HepG2 (cell line): ENCODE data around the gene SLC25A25. TPM values are rescaled to one million over a fixed set of nuclear protein-coding genes. Genes with fewer than 3 reads are reported as not detected.

Experiments
- FOSL1 ChIP-seq: sonication (generic); formaldehyde crosslinking; IDR thresholded peaks from 2 replicates; pipeline ENCODE4 v1.9.0; 2021; ENCODE audit warnings: missing genetic modification reagents, borderline replicate concordance
- KDM6A ChIP-seq: IDR thresholded peaks from 2 replicates; pipeline ENCODE4 v1.6.1; 2016; ENCODE audit warnings: low read depth
- NCOA2 ChIP-seq: sonication (generic); formaldehyde crosslinking; IDR thresholded peaks from 2 replicates; pipeline ENCODE4 v1.8.0; 2022; ENCODE audit warnings: inconsistent platforms
- RBM22 ChIP-seq: fragments of 200-400 bp; formaldehyde crosslinking; optimal IDR thresholded peaks from 2 replicates; pipeline ENCODE3; 2017; ENCODE audit warnings: mild to moderate bottlenecking, low read length, moderate library complexity
- REXO4 ChIP-seq: sonication (generic); formaldehyde crosslinking; IDR thresholded peaks from 2 replicates; pipeline ENCODE4 v1.8.0; 2022; ENCODE audit warnings: missing genetic modification reagents, mild to moderate bottlenecking, borderline replicate concordance
- SRY ChIP-seq: sonication (generic); formaldehyde crosslinking; IDR thresholded peaks from 2 replicates; pipeline ENCODE4 v1.8.0; 2022; ENCODE audit warnings: mild to moderate bottlenecking, missing genetic modification reagents
- ZBTB38 ChIP-seq: sonication (generic); formaldehyde crosslinking; IDR thresholded peaks from 2 replicates; pipeline ENCODE4 v1.5.1; 2020; ENCODE audit warnings: mild to moderate bottlenecking, missing genetic modification reagents
- ZFP36L2 ChIP-seq: sonication (generic); formaldehyde crosslinking; IDR thresholded peaks from 2 replicates; pipeline ENCODE4 v1.4.0; 2020; ENCODE audit warnings: missing genetic modification reagents
- ZSCAN31 ChIP-seq: sonication (generic); formaldehyde crosslinking; IDR thresholded peaks from 2 replicates; pipeline ENCODE4 v1.5.0; 2020; ENCODE audit warnings: low read depth, mild to moderate bottlenecking, missing genetic modification reagents
- polyA plus RNA-seq, 8 experiments: library from polyadenylated mRNA; depleted of rRNA in 3 of 8; stranded (reverse) in 7 of 8; unstranded in 1 of 8; fragments of >200 nt; fragmentation: Illumina TruSeq in 4 of 8; extraction: Trizol in 4 of 8; gene quantifications; 2 replicates each; pipeline versions ENCODE4 v1.2.1 to v1.2.3, GENCODE V29; 2011 to 2016; ENCODE audit warnings: low read depth in 4 of 8, missing spikeins in 1 of 8, mixed read lengths in 1 of 8; ENCODE audit not compliant: insufficient read depth in 1 of 8
- total RNA-seq, 5 experiments: library from RNA; depleted of rRNA; stranded (reverse); fragments of >200 nt; fragmentation: Illumina TruSeq; extraction: Trizol; gene quantifications; 2 replicates each; pipeline ENCODE4 v1.2.3, GENCODE V29; 2016; ENCODE audit warnings: low read depth in 1 of 5
- TF ChIP-seq, protein P1 (sequence below): IDR thresholded peaks from 2 replicates; pipeline ENCODE4 v1.6.1; 2012; ENCODE audit warnings: low read length, improper control_type of control experiment
- TF ChIP-seq, protein P2 (sequence below): IDR thresholded peaks from 2 replicates; pipeline ENCODE4 v1.6.1; 2016; ENCODE audit warnings: low read depth, missing genetic modification reagents, missing compliant biosample characterization
- TF ChIP-seq, protein P3 (sequence below): sonication (generic); formaldehyde crosslinking; IDR thresholded peaks from 2 replicates; pipeline ENCODE4 v1.4.0; 2020; ENCODE audit warnings: missing genetic modification reagents, borderline replicate concordance
- TF ChIP-seq, protein P4 (sequence below): sonication (generic); formaldehyde crosslinking; IDR thresholded peaks from 2 replicates; pipeline ENCODE4 v1.4.0; 2020; ENCODE audit warnings: mild to moderate bottlenecking, low read depth, missing genetic modification reagents
- TF ChIP-seq, protein P5 (sequence below): sonication (generic); formaldehyde crosslinking; IDR thresholded peaks from 2 replicates; pipeline ENCODE4 v1.5.1; 2020; ENCODE audit warnings: mild to moderate bottlenecking, missing genetic modification reagents, borderline replicate concordance

The SLC25A25 gene
- total and polyA plus RNA-seq, 2 of the 13 experiments (the other 11 are each of a cell fraction or from before 2014, with no cell fraction given) = 10.5 to 24.8 TPM

DNA sequence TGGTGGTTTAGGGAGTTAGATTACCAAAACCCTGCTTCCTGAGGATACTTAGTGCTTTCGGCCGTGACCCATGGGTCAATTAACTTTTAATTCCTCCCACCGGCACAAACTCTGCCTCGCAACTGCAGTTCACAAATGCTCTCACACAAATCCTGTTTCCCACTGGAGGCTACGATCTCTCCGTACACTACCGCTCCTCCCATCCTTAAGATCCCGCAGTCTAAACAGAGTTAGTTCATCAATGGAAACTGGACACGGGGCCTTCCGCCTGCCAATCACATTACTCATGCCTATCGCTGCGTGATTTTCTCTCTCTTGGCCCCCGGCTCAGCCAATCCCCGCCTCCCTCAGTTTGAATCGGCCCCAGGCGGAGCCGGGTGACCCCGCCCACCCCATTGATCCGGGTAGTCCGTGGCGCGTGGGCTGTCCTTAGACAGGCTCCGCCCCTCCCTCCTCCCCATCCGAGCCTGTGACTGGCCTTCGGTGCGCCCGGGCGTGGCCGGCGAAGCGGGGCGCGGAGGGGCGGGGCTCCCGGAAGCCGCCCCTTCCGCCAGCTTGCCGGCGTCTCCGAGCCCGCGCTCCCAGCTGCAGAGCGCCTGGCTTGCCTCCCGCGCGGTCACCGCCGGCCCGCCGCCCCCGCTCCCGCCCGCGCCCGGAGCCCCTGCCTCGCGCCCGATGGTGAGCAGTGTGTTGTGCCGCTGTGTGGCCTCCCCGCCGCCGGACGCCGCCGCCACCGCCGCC lies at the start of gene SLC25A25 (continued):
- TF ChIP-seq, protein P1, sequence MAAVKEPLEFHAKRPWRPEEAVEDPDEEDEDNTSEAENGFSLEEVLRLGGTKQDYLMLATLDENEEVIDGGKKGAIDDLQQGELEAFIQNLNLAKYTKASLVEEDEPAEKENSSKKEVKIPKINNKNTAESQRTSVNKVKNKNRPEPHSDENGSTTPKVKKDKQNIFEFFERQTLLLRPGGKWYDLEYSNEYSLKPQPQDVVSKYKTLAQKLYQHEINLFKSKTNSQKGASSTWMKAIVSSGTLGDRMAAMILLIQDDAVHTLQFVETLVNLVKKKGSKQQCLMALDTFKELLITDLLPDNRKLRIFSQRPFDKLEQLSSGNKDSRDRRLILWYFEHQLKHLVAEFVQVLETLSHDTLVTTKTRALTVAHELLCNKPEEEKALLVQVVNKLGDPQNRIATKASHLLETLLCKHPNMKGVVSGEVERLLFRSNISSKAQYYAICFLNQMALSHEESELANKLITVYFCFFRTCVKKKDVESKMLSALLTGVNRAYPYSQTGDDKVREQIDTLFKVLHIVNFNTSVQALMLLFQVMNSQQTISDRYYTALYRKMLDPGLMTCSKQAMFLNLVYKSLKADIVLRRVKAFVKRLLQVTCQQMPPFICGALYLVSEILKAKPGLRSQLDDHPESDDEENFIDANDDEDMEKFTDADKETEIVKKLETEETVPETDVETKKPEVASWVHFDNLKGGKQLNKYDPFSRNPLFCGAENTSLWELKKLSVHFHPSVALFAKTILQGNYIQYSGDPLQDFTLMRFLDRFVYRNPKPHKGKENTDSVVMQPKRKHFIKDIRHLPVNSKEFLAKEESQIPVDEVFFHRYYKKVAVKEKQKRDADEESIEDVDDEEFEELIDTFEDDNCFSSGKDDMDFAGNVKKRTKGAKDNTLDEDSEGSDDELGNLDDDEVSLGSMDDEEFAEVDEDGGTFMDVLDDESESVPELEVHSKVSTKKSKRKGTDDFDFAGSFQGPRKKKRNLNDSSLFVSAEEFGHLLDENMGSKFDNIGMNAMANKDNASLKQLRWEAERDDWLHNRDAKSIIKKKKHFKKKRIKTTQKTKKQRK = no peak
- TF ChIP-seq SRY (CRISPR knock-in tag) (no peak), KDM6A (CRISPR knock-in tag) (no peak), ZBTB38 (CRISPR knock-in tag) (no peak), REXO4 (CRISPR knock-in tag) (no peak), RBM22 (no peak), FOSL1 (CRISPR knock-in tag) (no peak), ZFP36L2 (CRISPR knock-in tag) (no peak), ZSCAN31 (CRISPR knock-in tag) (no peak), NCOA2 (CRISPR knock-in tag) (no peak)
- TF ChIP-seq, protein P2, sequence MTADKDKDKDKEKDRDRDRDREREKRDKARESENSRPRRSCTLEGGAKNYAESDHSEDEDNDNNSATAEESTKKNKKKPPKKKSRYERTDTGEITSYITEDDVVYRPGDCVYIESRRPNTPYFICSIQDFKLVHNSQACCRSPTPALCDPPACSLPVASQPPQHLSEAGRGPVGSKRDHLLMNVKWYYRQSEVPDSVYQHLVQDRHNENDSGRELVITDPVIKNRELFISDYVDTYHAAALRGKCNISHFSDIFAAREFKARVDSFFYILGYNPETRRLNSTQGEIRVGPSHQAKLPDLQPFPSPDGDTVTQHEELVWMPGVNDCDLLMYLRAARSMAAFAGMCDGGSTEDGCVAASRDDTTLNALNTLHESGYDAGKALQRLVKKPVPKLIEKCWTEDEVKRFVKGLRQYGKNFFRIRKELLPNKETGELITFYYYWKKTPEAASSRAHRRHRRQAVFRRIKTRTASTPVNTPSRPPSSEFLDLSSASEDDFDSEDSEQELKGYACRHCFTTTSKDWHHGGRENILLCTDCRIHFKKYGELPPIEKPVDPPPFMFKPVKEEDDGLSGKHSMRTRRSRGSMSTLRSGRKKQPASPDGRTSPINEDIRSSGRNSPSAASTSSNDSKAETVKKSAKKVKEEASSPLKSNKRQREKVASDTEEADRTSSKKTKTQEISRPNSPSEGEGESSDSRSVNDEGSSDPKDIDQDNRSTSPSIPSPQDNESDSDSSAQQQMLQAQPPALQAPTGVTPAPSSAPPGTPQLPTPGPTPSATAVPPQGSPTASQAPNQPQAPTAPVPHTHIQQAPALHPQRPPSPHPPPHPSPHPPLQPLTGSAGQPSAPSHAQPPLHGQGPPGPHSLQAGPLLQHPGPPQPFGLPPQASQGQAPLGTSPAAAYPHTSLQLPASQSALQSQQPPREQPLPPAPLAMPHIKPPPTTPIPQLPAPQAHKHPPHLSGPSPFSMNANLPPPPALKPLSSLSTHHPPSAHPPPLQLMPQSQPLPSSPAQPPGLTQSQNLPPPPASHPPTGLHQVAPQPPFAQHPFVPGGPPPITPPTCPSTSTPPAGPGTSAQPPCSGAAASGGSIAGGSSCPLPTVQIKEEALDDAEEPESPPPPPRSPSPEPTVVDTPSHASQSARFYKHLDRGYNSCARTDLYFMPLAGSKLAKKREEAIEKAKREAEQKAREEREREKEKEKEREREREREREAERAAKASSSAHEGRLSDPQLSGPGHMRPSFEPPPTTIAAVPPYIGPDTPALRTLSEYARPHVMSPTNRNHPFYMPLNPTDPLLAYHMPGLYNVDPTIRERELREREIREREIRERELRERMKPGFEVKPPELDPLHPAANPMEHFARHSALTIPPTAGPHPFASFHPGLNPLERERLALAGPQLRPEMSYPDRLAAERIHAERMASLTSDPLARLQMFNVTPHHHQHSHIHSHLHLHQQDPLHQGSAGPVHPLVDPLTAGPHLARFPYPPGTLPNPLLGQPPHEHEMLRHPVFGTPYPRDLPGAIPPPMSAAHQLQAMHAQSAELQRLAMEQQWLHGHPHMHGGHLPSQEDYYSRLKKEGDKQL = no peak
- TF ChIP-seq, protein P3, sequence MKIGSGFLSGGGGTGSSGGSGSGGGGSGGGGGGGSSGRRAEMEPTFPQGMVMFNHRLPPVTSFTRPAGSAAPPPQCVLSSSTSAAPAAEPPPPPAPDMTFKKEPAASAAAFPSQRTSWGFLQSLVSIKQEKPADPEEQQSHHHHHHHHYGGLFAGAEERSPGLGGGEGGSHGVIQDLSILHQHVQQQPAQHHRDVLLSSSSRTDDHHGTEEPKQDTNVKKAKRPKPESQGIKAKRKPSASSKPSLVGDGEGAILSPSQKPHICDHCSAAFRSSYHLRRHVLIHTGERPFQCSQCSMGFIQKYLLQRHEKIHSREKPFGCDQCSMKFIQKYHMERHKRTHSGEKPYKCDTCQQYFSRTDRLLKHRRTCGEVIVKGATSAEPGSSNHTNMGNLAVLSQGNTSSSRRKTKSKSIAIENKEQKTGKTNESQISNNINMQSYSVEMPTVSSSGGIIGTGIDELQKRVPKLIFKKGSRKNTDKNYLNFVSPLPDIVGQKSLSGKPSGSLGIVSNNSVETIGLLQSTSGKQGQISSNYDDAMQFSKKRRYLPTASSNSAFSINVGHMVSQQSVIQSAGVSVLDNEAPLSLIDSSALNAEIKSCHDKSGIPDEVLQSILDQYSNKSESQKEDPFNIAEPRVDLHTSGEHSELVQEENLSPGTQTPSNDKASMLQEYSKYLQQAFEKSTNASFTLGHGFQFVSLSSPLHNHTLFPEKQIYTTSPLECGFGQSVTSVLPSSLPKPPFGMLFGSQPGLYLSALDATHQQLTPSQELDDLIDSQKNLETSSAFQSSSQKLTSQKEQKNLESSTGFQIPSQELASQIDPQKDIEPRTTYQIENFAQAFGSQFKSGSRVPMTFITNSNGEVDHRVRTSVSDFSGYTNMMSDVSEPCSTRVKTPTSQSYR (CRISPR knock-in tag) = no peak
- TF ChIP-seq, protein P4, sequence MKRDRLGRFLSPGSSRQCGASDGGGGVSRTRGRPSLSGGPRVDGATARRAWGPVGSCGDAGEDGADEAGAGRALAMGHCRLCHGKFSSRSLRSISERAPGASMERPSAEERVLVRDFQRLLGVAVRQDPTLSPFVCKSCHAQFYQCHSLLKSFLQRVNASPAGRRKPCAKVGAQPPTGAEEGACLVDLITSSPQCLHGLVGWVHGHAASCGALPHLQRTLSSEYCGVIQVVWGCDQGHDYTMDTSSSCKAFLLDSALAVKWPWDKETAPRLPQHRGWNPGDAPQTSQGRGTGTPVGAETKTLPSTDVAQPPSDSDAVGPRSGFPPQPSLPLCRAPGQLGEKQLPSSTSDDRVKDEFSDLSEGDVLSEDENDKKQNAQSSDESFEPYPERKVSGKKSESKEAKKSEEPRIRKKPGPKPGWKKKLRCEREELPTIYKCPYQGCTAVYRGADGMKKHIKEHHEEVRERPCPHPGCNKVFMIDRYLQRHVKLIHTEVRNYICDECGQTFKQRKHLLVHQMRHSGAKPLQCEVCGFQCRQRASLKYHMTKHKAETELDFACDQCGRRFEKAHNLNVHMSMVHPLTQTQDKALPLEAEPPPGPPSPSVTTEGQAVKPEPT = no peak
- TF ChIP-seq, protein P5, sequence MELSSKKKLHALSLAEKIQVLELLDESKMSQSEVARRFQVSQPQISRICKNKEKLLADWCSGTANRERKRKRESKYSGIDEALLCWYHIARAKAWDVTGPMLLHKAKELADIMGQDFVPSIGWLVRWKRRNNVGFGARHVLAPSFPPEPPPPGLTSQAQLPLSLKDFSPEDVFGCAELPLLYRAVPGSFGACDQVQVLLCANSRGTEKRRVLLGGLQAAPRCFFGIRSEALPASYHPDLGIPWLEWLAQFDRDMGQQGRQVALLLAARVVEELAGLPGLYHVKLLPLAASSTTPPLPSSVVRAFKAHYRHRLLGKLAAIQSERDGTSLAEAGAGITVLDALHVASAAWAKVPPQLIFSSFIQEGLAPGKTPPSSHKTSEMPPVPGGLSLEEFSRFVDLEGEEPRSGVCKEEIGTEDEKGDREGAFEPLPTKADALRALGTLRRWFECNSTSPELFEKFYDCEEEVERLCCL (CRISPR knock-in tag) = no peak
